ENCODE results near the gene FRRS1L. TPM values are rescaled to one million over a fixed set of nuclear protein-coding genes. Genes with fewer than 3 reads are reported as not detected.

The FRRS1L gene
- total RNA-seq, 2 donors from 2014 or later: not detected

- no peak for DNase-seq (ENCODE audit: low spot score in 2 of 2)
- Mint-ChIP-seq H3K27ac (peak overlapping the region; percentile 74 to 96), H3K9me3 (peaks cover 0 to 14% of the 10 kb centered on the region in 2 donors), H3K36me3 (peaks cover 10 to 48% of the 10 kb centered on the region in 2 donors)
- ATAC-seq: peak; percentile 16 to 31
Measured at GRCh38 chr9:109100543-109101201, 66.4 kb downstream of the FRRS1L start.

DNA sequence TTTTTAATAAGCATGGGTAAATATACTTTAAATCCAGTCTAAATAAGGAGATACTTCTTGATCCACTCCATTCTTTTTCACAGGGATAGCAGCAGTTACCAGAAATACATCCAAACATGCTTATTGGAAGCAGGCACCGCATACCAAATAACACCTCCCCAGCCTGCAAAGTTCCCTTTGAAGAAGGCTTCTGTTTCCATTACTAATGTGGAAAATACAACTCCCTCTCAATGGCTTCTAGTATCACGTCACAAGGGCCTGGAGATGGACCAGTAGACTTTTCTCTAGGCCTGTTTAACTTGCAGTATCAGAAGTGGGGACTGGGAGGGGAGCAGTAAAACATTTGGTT lies 68.1 kb downstream of the FRRS1L start:
- H3K27ac Mint-ChIP-seq: peak overlapping the region; percentile 68 to 73
- DNase-seq (ENCODE audit: low spot score in 2 of 2) (no peak), ATAC-seq (peak in 1 of 2 donors; percentile 4)
- H3K36me3 Mint-ChIP-seq: peaks cover 5 to 42% of the 10 kb centered on the region in 2 donors
- peaks cover 0 to 11% of the 10 kb centered on the region in 2 donors for H3K9me3 Mint-ChIP-seq

- Mint-ChIP-seq H3K27ac (peak overlapping the region; percentile 68 to 91), H3K36me3 (peaks cover 2 to 42% of the 10 kb centered on the region in 2 donors), H3K9me3 (peaks cover 0 to 7% of the 10 kb centered on the region in 2 donors)
- no peak for DNase-seq (ENCODE audit: low spot score in 2 of 2)
- ATAC-seq: no peak
Measured at GRCh38 chr9:109098171-109098959, 68.7 kb downstream of the FRRS1L start.

DNA sequence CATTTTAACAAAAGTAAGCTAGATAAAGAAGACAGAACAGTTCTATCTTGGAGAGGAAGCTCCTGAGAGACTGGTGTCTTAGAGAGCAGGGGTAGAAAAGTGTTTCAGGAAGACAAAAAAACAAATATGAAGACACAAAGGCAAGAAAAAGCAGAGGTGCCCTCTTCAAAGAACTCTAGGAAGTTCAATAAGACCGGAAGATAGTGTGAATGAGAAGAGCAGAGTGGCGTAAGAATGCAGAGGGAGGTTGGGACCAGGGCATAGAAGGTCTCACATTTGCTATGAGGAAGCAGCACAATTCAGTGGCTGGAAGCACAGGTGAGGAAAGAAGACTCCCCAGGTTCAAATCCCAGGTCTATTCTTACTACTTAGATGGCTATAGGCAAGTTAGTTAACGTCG lies 69.9 kb downstream of the FRRS1L start:
- no peaks in the 10 kb centered on the region for H3K9me3 Mint-ChIP-seq
- ATAC-seq (no peak), DNase-seq (ENCODE audit: low spot score in 2 of 2) (no peak)
- H3K36me3 Mint-ChIP-seq: peaks cover 8 to 42% of the 10 kb centered on the region in 2 donors
- peak overlapping the region; percentile 31 to 65 for H3K27ac Mint-ChIP-seq

- no peak for DNase-seq (ENCODE audit: low spot score in 2 of 2)
- peaks cover 12 to 46% of the 10 kb centered on the region in 2 donors for H3K36me3 Mint-ChIP-seq
- no peak for ATAC-seq
- H3K27ac Mint-ChIP-seq: peak overlapping the region in 1 of 2 donors; percentile 10
- no peaks in the 10 kb centered on the region for H3K9me3 Mint-ChIP-seq
Measured at GRCh38 chr9:109095321-109095720, 71.7 kb downstream of the FRRS1L start.

DNA sequence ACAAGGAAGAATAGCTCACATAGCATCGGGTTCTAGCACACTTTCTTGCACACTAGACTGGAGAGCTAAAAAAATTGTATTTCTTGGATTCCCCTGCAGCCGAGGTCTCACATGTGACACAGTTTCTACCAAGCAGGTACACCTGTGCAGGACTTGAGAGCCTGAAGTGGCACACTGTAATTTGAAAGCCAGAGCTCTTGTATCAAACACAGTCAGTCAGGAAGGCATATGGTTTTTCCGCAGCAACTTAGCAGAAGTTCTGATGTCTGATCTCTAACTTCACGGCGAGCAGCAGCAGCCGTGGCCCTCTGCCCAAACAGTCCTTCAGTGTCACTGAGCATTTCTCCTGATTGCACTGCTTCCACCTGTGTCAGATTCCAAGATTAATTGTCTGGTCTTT lies 72.8 kb downstream of the FRRS1L start:
- ATAC-seq (no peak), DNase-seq (ENCODE audit: low spot score in 2 of 2) (no peak)
- Mint-ChIP-seq H3K36me3 (peaks cover 12 to 46% of the 10 kb centered on the region in 2 donors), H3K27ac (no peak overlapping the region), H3K9me3 (no peaks in the 10 kb centered on the region)

DNA sequence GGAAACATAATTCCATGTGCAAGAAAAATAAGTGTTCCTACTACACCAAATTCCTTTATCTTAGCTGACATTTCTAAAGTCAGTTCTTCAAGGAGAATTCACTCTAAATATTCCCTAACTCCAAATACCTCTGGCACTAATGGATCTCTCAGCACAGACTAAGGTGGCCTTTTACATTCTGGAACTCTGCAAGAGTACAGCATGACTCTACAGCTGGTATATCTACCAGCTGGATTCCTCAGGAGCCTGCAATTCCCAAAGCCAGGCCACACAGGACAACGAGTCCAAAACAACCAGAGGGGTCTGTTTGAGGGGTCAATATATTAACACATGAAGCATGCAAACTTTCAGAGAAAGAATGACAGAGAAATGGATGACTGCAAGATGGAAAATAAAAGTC lies 74.5 kb downstream of the FRRS1L start:
- Mint-ChIP-seq H3K27ac (no peak overlapping the region), H3K9me3 (no peaks in the 10 kb centered on the region), H3K36me3 (peaks cover 12 to 43% of the 10 kb centered on the region in 2 donors)
- peak in 1 of 2 donors; percentile 2 for ATAC-seq
- no peak for DNase-seq (ENCODE audit: low spot score in 2 of 2)

DNA sequence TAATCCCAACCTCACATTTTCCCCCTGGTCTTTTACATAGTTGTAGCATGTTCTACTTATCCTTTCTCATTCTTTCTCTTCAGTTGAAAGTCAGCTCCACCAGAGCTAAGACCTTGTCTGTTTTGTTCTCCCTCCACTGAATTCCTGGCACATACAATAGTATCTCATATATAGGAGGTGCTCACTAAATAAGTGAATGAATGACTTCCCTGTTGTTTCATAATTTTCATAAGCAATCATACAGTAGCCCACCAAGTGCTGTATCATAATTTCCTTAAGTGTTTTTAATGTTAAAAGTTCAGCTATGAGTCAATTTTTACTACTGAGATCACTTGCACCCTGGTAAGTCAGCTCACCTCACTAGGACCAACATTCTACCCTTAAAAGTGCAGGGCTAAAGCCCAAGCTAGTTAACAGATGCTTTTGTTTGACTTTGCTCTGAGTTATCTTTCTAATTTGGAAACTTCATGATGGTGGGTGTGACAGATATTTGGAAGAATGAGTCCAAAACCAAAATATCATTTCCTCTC lies 74.9 kb downstream of the FRRS1L start:
- Mint-ChIP-seq H3K36me3 (peaks cover 12 to 43% of the 10 kb centered on the region in 2 donors), H3K9me3 (no peaks in the 10 kb centered on the region), H3K27ac (peak overlapping the region in 1 of 2 donors; percentile 75)
- DNase-seq (ENCODE audit: low spot score in 2 of 2) (peak in 1 of 2 donors; percentile 29), ATAC-seq (peak; percentile 90 to 94)

DNA sequence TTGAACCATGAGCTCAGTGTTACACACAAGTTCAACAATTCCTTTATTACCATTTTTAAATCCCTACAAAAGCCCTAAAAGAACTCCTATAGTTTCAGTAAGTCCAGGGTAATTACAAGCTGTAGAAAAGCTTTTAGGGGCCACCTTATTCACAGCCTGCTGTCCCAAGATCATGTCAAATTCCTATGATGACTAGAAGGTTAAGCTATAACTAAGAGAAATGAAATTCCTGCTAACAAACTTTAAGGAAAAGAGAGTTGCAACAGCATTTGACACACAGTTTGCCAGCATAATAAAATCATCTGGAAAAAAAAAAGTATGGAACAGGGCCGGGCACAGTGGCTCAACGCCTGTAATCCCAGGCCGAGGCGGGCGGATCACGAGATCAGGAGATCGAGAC lies 78.8 kb downstream of the FRRS1L start:
- Mint-ChIP-seq H3K36me3 (peaks cover 12 to 27% of the 10 kb centered on the region in 2 donors), H3K27ac (peak overlapping the region in 1 of 2 donors; percentile 12), H3K9me3 (no peaks in the 10 kb centered on the region)
- ATAC-seq (no peak), DNase-seq (ENCODE audit: low spot score in 2 of 2) (no peak)

DNA sequence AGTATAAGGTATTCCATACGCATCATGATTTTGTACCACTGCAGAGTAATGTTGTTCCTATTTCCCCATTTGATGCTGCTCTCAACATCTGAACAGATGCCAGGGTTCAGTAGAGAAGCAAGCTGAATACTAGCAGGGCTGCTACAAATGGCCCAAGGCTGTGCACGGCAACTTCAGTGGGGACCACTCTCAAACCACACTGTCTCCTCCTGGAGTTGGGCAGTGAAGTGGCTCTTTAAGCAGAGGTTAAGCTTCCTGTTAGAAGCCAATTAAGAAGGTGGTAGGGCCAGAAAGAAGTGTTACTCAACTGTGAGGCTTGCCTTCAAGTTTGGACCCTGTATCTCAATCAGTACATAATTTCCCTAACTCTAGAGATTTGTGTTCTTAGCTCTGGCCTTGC lies 79.3 kb downstream of the FRRS1L start:
- DNase-seq (ENCODE audit: low spot score in 2 of 2) (no peak), ATAC-seq (no peak)
- H3K36me3 Mint-ChIP-seq: peaks cover 8 to 23% of the 10 kb centered on the region in 2 donors
- no peaks in the 10 kb centered on the region for H3K9me3 Mint-ChIP-seq
- peak overlapping the region in 1 of 2 donors; percentile 53 for H3K27ac Mint-ChIP-seq

DNA sequence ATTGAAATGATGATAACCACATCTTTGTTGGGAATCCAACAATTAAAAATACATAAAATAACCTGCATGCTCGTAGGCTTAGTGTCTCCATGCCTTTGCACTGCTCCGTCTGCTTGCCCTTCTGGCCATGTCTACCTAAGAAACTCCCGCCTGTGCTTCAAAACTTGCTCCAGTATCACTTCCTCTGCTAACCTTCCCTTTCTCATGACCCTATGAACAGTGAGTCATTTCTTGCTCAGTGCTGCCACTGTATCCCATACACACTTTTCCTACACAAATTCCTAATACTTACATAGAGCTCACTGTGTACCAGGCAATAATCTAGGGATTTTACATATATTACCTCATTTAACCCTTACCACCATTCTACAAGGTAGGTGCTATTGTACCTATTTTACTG lies 80.8 kb downstream of the FRRS1L start:
- ATAC-seq: no peak
- H3K36me3 Mint-ChIP-seq: peaks cover 4 to 13% of the 10 kb centered on the region in 2 donors

GRCh38 chr9:109085510-109085909 lies 81.5 kb downstream of the FRRS1L start:
- Mint-ChIP-seq H3K27ac (no peak overlapping the region), H3K9me3 (no peaks in the 10 kb centered on the region), H3K36me3 (peaks cover 0 to 13% of the 10 kb centered on the region in 2 donors)
- DNase-seq (ENCODE audit: low spot score in 2 of 2) (no peak), ATAC-seq (no peak)

More for the DNA sequence above, 80.8 kb downstream of the FRRS1L start:
- Mint-ChIP-seq H3K27ac (no peak overlapping the region), H3K9me3 (no peaks in the 10 kb centered on the region)
- DNase-seq (ENCODE audit: low spot score in 2 of 2): no peak

GRCh38 chr9:109083813-109084405 lies 83.1 kb downstream of the FRRS1L start:
- no peaks in the 10 kb centered on the region for H3K9me3 Mint-ChIP-seq
- no peak overlapping the region for H3K27ac Mint-ChIP-seq
- DNase-seq (ENCODE audit: low spot score in 2 of 2): no peak
- no peak for ATAC-seq
- peaks cover 11 to 20% of the 10 kb centered on the region in 2 donors for H3K36me3 Mint-ChIP-seq

GRCh38 chr9:109083141-109083540 lies 83.9 kb downstream of the FRRS1L start:
- peaks cover 18 to 24% of the 10 kb centered on the region in 2 donors for H3K36me3 Mint-ChIP-seq
- no peaks in the 10 kb centered on the region for H3K9me3 Mint-ChIP-seq
- DNase-seq (ENCODE audit: low spot score in 2 of 2) (no peak), ATAC-seq (no peak)
- peak overlapping the region in 1 of 2 donors; percentile 69 for H3K27ac Mint-ChIP-seq

DNA sequence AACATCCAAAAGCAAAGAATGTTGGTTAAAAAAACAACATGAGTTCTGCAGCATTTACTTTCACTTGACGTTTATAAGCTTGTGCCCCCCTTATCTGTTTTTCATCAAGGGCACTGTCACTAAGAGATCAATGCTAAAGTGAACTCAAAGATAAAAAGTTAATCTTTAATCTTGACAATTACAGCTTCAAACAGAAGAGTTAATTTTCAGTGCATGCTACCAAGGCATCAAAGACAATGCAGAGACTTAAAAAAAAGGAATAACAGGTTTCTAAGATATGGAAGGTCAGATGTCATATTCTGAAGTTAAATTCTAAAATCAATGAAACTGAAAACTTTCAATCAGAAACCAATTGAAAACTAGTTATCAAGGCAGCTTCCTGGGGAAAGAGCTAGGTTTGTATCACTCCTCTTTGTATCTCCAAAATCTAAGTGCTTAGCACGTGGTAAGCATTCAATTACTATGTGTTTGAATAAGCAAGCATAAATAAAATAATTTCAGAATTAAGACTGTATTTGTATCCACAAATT lies 84.9 kb downstream of the FRRS1L start:
- no peak for ATAC-seq
- peaks cover 18% of the 10 kb centered on the region in 2 donors for H3K36me3 Mint-ChIP-seq

More for the DNA sequence above, 84.9 kb downstream of the FRRS1L start:
- no peak for DNase-seq (ENCODE audit: low spot score in 2 of 2)
- Mint-ChIP-seq H3K9me3 (no peaks in the 10 kb centered on the region), H3K27ac (no peak overlapping the region)

All from activated naive CD4-positive, alpha-beta T cell treated with anti-CD3 and anti-CD28 coated beads, Interleukin-2, amount 50 U/mL, for 72 hours (primary cell).